HG03442 (cell line): ENCODE data around the gene C14orf93.
A peak's percentile ranks its signal among the peaks of the same experiment; 100 is the strongest.

Source experiments
- ATAC-seq: cut with Tn5 transposase; IDR thresholded peaks from one replicate; pipeline ENCODE4 v1.9.1; 2021; ENCODE audit warnings: mild to moderate bottlenecking, moderate library complexity; ENCODE audit not compliant: unreplicated experiment

The C14orf93 gene

GRCh38 chr14:23009939-23010726 is at the start of gene C14orf93:
C14orf93 (minus strand) TSS chr14:23010143; CDS start chr14:22999023, 11,120 bp downstream.
- no peak for ATAC-seq

- no peak for ATAC-seq
These were observed 48.9 kb upstream of the C14orf93 start for GRCh38 chr14:23058654-23059504.

- ATAC-seq: peak; percentile 56
These were observed 48.1 kb upstream of the C14orf93 start for GRCh38 chr14:23057757-23058653.

- peak; percentile 43 for ATAC-seq
These were observed 47.2 kb upstream of the C14orf93 start, which contains the start of gene CDH24 for GRCh38 chr14:23056956-23057756. CDH24 (minus strand) TSS chr14:23057520; CDS start chr14:23055733, 1,787 bp downstream.

- peak; percentile 57 for ATAC-seq
These were observed 46.4 kb upstream of the C14orf93 start for GRCh38 chr14:23056145-23056955.

GRCh38 chr14:23055621-23056144 is 45.7 kb upstream of the C14orf93 start:
- ATAC-seq: no peak

GRCh38 chr14:23055147-23055550 is 45.2 kb upstream of the C14orf93 start:
- no peak for ATAC-seq

- ATAC-seq: no peak
These were observed 44.3 kb upstream of the C14orf93 start for GRCh38 chr14:23054000-23054811.

- ATAC-seq: no peak
These were observed 43.5 kb upstream of the C14orf93 start for GRCh38 chr14:23053426-23053825.

GRCh38 chr14:23052671-23053070 is 42.7 kb upstream of the C14orf93 start:
- ATAC-seq: no peak

GRCh38 chr14:23052182-23052623 is 42.3 kb upstream of the C14orf93 start:
- ATAC-seq: no peak

GRCh38 chr14:23051141-23052057 is 41.5 kb upstream of the C14orf93 start:
- ATAC-seq: no peak

GRCh38 chr14:23049011-23049410 is 39.1 kb upstream of the C14orf93 start:
- ATAC-seq: no peak

- no peak for ATAC-seq
These were observed 38.1 kb upstream of the C14orf93 start for GRCh38 chr14:23047751-23048693.

- ATAC-seq: no peak
These were observed 37.2 kb upstream of the C14orf93 start for GRCh38 chr14:23047034-23047634.
